Ishikawa (cell line): Measurements from ENCODE around the gene RBMS3.

Experiments used
- CEBPB ChIP-seq: IDR thresholded peaks from 2 replicates; pipeline ENCODE4 v1.6.1; 2012
- CREB1 ChIP-seq: IDR thresholded peaks from 2 replicates; pipeline ENCODE4 v1.6.1; 2012; ENCODE audit warnings: low read depth
- EGR1 ChIP-seq: IDR thresholded peaks from 2 replicates; pipeline ENCODE4 v1.6.1; 2012
- EP300 ChIP-seq: IDR thresholded peaks from 2 replicates; pipeline ENCODE4 v1.6.1; 2012; ENCODE audit warnings: borderline replicate concordance
- FOXM1 ChIP-seq: IDR thresholded peaks from 2 replicates; pipeline ENCODE4 v1.6.1; 2012; ENCODE audit warnings: low read depth, borderline replicate concordance
- NFIC ChIP-seq: IDR thresholded peaks from 2 replicates; pipeline ENCODE4 v1.6.1; 2012
- RAD21 ChIP-seq: IDR thresholded peaks from 2 replicates; pipeline ENCODE4 v1.6.1; 2012; ENCODE audit warnings: low read depth
- TAF1 ChIP-seq: IDR thresholded peaks from 2 replicates; pipeline ENCODE4 v1.6.1; 2012; ENCODE audit warnings: low read depth, mild to moderate bottlenecking
- TCF12 ChIP-seq: IDR thresholded peaks from 2 replicates; pipeline ENCODE4 v1.6.1; 2012; ENCODE audit warnings: low read depth
- YY1 ChIP-seq: IDR thresholded peaks from 2 replicates; pipeline ENCODE4 v1.6.1; 2012; ENCODE audit warnings: low read depth
- ZBTB7A ChIP-seq: IDR thresholded peaks from 2 replicates; pipeline ENCODE4 v1.6.1; 2012; ENCODE audit warnings: low read depth
- TF ChIP-seq, protein P1 (sequence below): IDR thresholded peaks from 2 replicates; pipeline ENCODE4 v1.6.1; 2012
- TF ChIP-seq, protein P2 (sequence below): IDR thresholded peaks from 2 replicates; pipeline ENCODE4 v1.6.1; 2012; ENCODE audit warnings: low read depth, mild to moderate bottlenecking

DNA sequence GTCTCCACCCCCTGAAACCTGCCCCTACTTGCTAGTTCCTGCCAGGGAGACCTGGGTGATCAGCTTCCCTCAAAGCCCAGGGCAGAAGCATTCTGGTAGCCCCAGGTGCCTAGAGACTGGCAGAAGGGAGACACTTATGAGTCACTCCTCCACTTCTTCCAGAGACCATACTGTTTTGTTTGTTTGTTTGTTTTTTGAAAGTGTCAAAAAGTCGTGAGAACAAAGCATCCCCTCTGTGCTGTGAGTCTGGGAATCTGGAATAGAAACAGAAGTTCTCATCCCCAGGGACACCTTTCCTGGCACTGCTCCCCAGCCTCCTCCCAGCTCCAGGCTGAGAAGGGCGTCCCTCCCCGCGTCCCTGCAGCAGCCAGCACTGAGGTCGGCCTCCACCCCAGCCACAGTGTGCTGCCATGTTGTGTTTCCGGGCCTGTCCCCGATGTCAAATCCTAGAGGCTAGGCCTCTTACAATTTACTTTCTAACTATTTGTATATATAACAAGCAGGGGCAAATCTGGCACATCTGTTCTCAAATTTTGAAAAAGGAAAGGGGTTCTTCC is 573.0 kb downstream of the RBMS3 start:
- no peak for TF ChIP-seq EP300
- no peak for TF ChIP-seq FOXM1
- TF ChIP-seq, protein P1, sequence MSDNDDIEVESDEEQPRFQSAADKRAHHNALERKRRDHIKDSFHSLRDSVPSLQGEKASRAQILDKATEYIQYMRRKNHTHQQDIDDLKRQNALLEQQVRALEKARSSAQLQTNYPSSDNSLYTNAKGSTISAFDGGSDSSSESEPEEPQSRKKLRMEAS = no peak
- TF ChIP-seq RAD21 = no peak
- no peak for TF ChIP-seq CREB1
- TF ChIP-seq, protein P2, sequence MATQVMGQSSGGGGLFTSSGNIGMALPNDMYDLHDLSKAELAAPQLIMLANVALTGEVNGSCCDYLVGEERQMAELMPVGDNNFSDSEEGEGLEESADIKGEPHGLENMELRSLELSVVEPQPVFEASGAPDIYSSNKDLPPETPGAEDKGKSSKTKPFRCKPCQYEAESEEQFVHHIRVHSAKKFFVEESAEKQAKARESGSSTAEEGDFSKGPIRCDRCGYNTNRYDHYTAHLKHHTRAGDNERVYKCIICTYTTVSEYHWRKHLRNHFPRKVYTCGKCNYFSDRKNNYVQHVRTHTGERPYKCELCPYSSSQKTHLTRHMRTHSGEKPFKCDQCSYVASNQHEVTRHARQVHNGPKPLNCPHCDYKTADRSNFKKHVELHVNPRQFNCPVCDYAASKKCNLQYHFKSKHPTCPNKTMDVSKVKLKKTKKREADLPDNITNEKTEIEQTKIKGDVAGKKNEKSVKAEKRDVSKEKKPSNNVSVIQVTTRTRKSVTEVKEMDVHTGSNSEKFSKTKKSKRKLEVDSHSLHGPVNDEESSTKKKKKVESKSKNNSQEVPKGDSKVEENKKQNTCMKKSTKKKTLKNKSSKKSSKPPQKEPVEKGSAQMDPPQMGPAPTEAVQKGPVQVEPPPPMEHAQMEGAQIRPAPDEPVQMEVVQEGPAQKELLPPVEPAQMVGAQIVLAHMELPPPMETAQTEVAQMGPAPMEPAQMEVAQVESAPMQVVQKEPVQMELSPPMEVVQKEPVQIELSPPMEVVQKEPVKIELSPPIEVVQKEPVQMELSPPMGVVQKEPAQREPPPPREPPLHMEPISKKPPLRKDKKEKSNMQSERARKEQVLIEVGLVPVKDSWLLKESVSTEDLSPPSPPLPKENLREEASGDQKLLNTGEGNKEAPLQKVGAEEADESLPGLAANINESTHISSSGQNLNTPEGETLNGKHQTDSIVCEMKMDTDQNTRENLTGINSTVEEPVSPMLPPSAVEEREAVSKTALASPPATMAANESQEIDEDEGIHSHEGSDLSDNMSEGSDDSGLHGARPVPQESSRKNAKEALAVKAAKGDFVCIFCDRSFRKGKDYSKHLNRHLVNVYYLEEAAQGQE = no peak
- TF ChIP-seq EGR1 = no peak
- no peak for TF ChIP-seq TAF1
- TF ChIP-seq YY1 = no peak
- TF ChIP-seq ZBTB7A = no peak
- TF ChIP-seq TCF12 = no peak
- no peak for TF ChIP-seq CEBPB
- TF ChIP-seq NFIC = no peak
